Measurements from ENCODE around the gene PAPPA2.

PAPPA2 gene

DNA sequence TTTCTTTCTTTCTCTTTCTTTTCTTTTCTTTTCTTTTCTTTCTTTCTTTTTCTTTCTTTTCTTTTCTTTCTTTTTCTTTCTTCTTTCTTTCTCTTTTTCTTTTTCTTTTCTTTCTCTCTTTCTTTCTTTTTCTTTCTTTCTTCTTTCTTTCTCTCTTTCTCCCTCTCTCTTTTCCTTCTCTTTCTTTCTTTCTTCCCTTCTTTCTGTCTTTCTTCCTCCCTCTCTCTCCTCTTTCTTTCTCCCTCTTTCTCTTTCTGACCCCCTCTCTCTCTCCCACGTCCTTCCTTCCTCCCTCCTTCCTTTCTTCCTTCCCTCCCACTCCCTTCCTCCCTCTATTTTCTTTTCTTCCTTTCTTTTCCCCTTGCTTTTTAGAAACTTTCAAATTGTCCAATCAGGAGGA, 333.6 kb downstream of the PAPPA2 start:
- no peaks in the 10 kb centered on the region for H3K36me3 ChIP-seq (ENCODE audit: insufficient read depth, low read length)
- H3K27ac ChIP-seq (ENCODE audit: low read depth, low read length): no peak overlapping the region
- no peaks in the 10 kb centered on the region for H3K9me3 ChIP-seq (ENCODE audit: low read length)
- no peaks in the 10 kb centered on the region for H3K4me1 ChIP-seq (ENCODE audit: insufficient read depth, low read length)
- H3K9ac ChIP-seq (ENCODE audit: low read length): no peak overlapping the region
- no peak overlapping the region for H3K4me3 ChIP-seq (ENCODE audit: low read depth in 1 of 2, low read length in 2 of 2)
- no peaks in the 10 kb centered on the region for H3K27me3 ChIP-seq (ENCODE audit: control insufficient read depth in 1 of 2, insufficient read depth in 2 of 2, low read length in 2 of 2)

DNA sequence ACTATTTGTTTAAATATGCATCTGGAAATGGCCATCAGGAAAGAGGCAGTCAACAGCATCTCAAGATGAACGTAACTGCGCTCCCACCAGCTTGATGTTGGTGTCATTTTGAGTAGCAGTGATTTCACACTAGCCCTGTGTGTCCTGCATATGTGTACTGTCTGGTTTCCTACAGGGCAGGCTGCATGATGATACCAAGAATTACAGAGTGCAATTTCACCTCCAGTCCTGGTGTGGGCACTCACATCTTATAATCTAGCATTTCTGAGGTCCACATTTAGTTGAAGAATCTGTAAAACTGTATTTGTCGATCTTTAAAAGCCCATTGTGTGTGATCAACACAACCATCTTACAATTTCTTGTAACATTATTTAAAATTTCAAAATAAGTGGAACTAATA, 336.4 kb downstream of the PAPPA2 start:
- no peaks in the 10 kb centered on the region for H3K9me3 ChIP-seq (ENCODE audit: low read length)
- H3K27me3 ChIP-seq (ENCODE audit: control insufficient read depth in 1 of 2, insufficient read depth in 2 of 2, low read length in 2 of 2): no peaks in the 10 kb centered on the region
- no peak overlapping the region for H3K9ac ChIP-seq (ENCODE audit: low read length)
- no peaks in the 10 kb centered on the region for H3K36me3 ChIP-seq (ENCODE audit: insufficient read depth, low read length)
- H3K4me3 ChIP-seq (ENCODE audit: low read depth in 1 of 2, low read length in 2 of 2): no peak overlapping the region
- no peak overlapping the region for H3K27ac ChIP-seq (ENCODE audit: low read depth, low read length)
- H3K4me1 ChIP-seq (ENCODE audit: insufficient read depth, low read length): no peaks in the 10 kb centered on the region

DNA sequence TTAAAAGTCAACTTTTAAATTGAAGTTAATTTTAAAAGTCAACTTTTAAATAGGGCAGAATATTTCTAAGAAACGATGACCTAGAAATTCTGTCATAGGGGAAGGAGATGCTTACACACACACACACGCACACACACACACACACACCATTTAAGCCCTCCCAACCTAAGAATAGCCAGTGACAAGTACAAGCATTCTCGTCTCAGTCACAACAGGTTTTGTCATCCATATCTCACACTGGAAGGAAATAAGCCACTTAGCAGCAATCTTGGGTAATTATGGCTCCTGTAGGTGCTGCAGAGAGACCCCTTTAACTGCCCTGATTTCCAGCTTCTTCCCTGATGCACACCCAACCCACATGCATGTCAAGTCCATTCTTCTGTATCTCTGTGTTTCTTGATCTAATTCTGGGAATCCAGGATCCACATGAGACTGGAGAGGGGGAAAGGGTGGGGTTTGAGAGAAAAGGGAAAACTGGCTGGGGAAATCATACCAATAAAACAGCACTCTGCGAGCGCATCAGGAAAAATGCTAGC, 338.1 kb downstream of the PAPPA2 start:
- no peaks in the 10 kb centered on the region for H3K27me3 ChIP-seq (ENCODE audit: control insufficient read depth in 1 of 2, insufficient read depth in 2 of 2, low read length in 2 of 2)
- H3K9ac ChIP-seq (ENCODE audit: low read length): no peak overlapping the region
- H3K4me3 ChIP-seq (ENCODE audit: low read depth in 1 of 2, low read length in 2 of 2): no peak overlapping the region
- H3K9me3 ChIP-seq (ENCODE audit: low read length): no peaks in the 10 kb centered on the region
- no peak overlapping the region for H3K27ac ChIP-seq (ENCODE audit: low read depth, low read length)
- no peaks in the 10 kb centered on the region for H3K36me3 ChIP-seq (ENCODE audit: insufficient read depth, low read length)
- H3K4me1 ChIP-seq (ENCODE audit: insufficient read depth, low read length): no peaks in the 10 kb centered on the region

GRCh38 chr1:176801514-176802020, 338.6 kb downstream of the PAPPA2 start:
- H3K9ac ChIP-seq (ENCODE audit: low read length): no peak overlapping the region
- H3K27ac ChIP-seq (ENCODE audit: low read depth, low read length): no peak overlapping the region
- H3K4me1 ChIP-seq (ENCODE audit: insufficient read depth, low read length): no peaks in the 10 kb centered on the region
- no peaks in the 10 kb centered on the region for H3K27me3 ChIP-seq (ENCODE audit: control insufficient read depth in 1 of 2, insufficient read depth in 2 of 2, low read length in 2 of 2)
- no peak overlapping the region for H3K4me3 ChIP-seq (ENCODE audit: low read depth in 1 of 2, low read length in 2 of 2)
- H3K36me3 ChIP-seq (ENCODE audit: insufficient read depth, low read length): no peaks in the 10 kb centered on the region
- H3K9me3 ChIP-seq (ENCODE audit: low read length): no peaks in the 10 kb centered on the region

- H3K4me3 ChIP-seq (ENCODE audit: low read depth in 1 of 2, low read length in 2 of 2): no peak overlapping the region
- H3K27me3 ChIP-seq (ENCODE audit: control insufficient read depth in 1 of 2, insufficient read depth in 2 of 2, low read length in 2 of 2): no peaks in the 10 kb centered on the region
- H3K4me1 ChIP-seq (ENCODE audit: insufficient read depth, low read length): no peaks in the 10 kb centered on the region
- no peak overlapping the region for H3K9ac ChIP-seq (ENCODE audit: low read length)
- H3K27ac ChIP-seq (ENCODE audit: low read depth, low read length): no peak overlapping the region
- no peaks in the 10 kb centered on the region for H3K36me3 ChIP-seq (ENCODE audit: insufficient read depth, low read length)
- H3K9me3 ChIP-seq (ENCODE audit: low read length): no peaks in the 10 kb centered on the region
Observed at GRCh38 chr1:176802316-176802715, 339.3 kb downstream of the PAPPA2 start.

- no peaks in the 10 kb centered on the region for H3K27me3 ChIP-seq (ENCODE audit: control insufficient read depth in 1 of 2, insufficient read depth in 2 of 2, low read length in 2 of 2)
- H3K36me3 ChIP-seq (ENCODE audit: insufficient read depth, low read length): no peaks in the 10 kb centered on the region
- H3K4me3 ChIP-seq (ENCODE audit: low read depth in 1 of 2, low read length in 2 of 2): no peak overlapping the region
- H3K27ac ChIP-seq (ENCODE audit: low read depth, low read length): no peak overlapping the region
- no peaks in the 10 kb centered on the region for H3K9me3 ChIP-seq (ENCODE audit: low read length)
- H3K4me1 ChIP-seq (ENCODE audit: insufficient read depth, low read length): no peaks in the 10 kb centered on the region
- no peak overlapping the region for H3K9ac ChIP-seq (ENCODE audit: low read length)
Observed at GRCh38 chr1:176803042-176803441, 340.1 kb downstream of the PAPPA2 start.

GRCh38 chr1:176803596-176803995, 340.6 kb downstream of the PAPPA2 start:
- H3K27ac ChIP-seq (ENCODE audit: low read depth, low read length): no peak overlapping the region
- no peak overlapping the region for H3K9ac ChIP-seq (ENCODE audit: low read length)
- no peaks in the 10 kb centered on the region for H3K9me3 ChIP-seq (ENCODE audit: low read length)
- H3K27me3 ChIP-seq (ENCODE audit: control insufficient read depth in 1 of 2, insufficient read depth in 2 of 2, low read length in 2 of 2): no peaks in the 10 kb centered on the region
- no peak overlapping the region for H3K4me3 ChIP-seq (ENCODE audit: low read depth in 1 of 2, low read length in 2 of 2)
- no peaks in the 10 kb centered on the region for H3K4me1 ChIP-seq (ENCODE audit: insufficient read depth, low read length)
- H3K36me3 ChIP-seq (ENCODE audit: insufficient read depth, low read length): no peaks in the 10 kb centered on the region

DNA sequence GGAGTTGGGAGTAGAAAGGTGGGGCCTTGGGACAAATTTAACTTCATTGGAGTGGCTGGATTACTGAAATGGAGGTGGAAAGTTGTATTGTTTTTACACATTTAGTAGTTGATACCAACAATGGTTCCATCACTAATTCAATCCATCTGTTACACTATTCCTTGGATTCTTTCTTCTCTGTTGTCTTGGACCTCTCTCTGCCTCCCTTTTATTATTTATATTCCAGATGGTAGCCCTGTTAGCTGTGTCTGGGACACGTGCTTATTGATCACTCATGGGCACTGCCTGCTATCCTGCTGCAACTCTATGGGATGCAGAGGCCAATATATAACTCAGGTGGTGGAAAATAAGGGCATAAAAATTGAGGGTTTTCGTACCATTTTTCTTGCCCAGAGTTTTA, 346.3 kb downstream of the PAPPA2 start:
- no peaks in the 10 kb centered on the region for H3K36me3 ChIP-seq (ENCODE audit: insufficient read depth, low read length)
- no peaks in the 10 kb centered on the region for H3K27me3 ChIP-seq (ENCODE audit: control insufficient read depth in 1 of 2, insufficient read depth in 2 of 2, low read length in 2 of 2)
- no peak overlapping the region for H3K4me3 ChIP-seq (ENCODE audit: low read depth in 1 of 2, low read length in 2 of 2)
- no peaks in the 10 kb centered on the region for H3K4me1 ChIP-seq (ENCODE audit: insufficient read depth, low read length)
- no peak overlapping the region for H3K27ac ChIP-seq (ENCODE audit: low read depth, low read length)
- H3K9ac ChIP-seq (ENCODE audit: low read length): no peak overlapping the region
- no peaks in the 10 kb centered on the region for H3K9me3 ChIP-seq (ENCODE audit: low read length)

DNA sequence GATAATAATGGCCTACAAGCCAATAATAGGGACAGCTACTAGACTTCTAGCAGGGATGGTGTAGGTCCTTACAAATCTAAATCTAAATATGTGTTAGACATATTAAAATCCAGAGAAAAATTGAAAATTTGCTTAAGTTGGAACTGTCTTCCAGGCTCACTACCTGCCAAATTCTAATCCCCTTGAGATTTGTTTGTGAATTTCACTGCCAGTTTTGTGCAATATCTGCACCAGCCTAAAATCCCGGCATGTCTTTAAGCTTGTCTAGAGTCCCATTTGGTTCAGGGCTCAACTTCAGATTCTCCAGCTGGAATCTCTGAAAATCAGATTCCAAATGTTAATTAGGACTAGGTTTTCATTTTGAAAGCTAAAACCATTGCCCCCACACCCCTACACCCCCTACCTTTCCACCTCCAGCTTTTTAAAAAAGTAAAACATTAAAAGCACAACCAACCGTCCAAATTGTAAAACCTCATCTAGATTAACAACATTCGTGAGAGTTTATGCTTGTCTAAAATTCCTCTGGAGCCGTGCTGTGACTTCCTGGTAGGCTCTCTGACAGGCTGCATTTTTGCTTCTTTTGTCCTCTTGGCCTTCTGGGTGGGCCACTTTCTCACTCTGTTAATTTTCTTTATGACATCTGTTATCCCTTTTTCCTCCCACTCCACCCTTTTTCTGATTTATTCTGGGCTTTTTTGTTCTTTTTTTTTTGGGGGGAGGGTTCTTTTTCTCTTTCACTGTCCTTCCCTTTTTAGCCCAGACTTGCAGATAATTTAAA, 348.7 kb downstream of the PAPPA2 start:
- no peak overlapping the region for H3K9ac ChIP-seq (ENCODE audit: low read length)

GRCh38 chr1:176815621-176816020, 352.6 kb downstream of the PAPPA2 start:
- no peaks in the 10 kb centered on the region for H3K9me3 ChIP-seq (ENCODE audit: low read length)
- no peak overlapping the region for H3K4me3 ChIP-seq (ENCODE audit: low read depth in 1 of 2, low read length in 2 of 2)
- no peaks in the 10 kb centered on the region for H3K36me3 ChIP-seq (ENCODE audit: insufficient read depth, low read length)
- H3K4me1 ChIP-seq (ENCODE audit: insufficient read depth, low read length): no peaks in the 10 kb centered on the region
- H3K27me3 ChIP-seq (ENCODE audit: control insufficient read depth in 1 of 2, insufficient read depth in 2 of 2, low read length in 2 of 2): no peaks in the 10 kb centered on the region
- no peak overlapping the region for H3K27ac ChIP-seq (ENCODE audit: low read depth, low read length)
- no peak overlapping the region for H3K9ac ChIP-seq (ENCODE audit: low read length)

More for the DNA sequence above, 348.7 kb downstream of the PAPPA2 start:
- H3K4me3 ChIP-seq (ENCODE audit: low read depth in 1 of 2, low read length in 2 of 2): no peak overlapping the region
- H3K36me3 ChIP-seq (ENCODE audit: insufficient read depth, low read length): no peaks in the 10 kb centered on the region
- H3K27ac ChIP-seq (ENCODE audit: low read depth, low read length): no peak overlapping the region
- H3K27me3 ChIP-seq (ENCODE audit: control insufficient read depth in 1 of 2, insufficient read depth in 2 of 2, low read length in 2 of 2): no peaks in the 10 kb centered on the region
- no peaks in the 10 kb centered on the region for H3K9me3 ChIP-seq (ENCODE audit: low read length)
- no peaks in the 10 kb centered on the region for H3K4me1 ChIP-seq (ENCODE audit: insufficient read depth, low read length)

GRCh38 chr1:176816232-176816631, 353.3 kb downstream of the PAPPA2 start:
- Histone ChIP-seq H3K9me3 (ENCODE audit: low read length) (no peaks in the 10 kb centered on the region), H3K4me3 (ENCODE audit: low read depth in 1 of 2, low read length in 2 of 2) (no peak overlapping the region), H3K9ac (ENCODE audit: low read length) (no peak overlapping the region), H3K36me3 (ENCODE audit: insufficient read depth, low read length) (no peaks in the 10 kb centered on the region), H3K27me3 (ENCODE audit: control insufficient read depth in 1 of 2, insufficient read depth in 2 of 2, low read length in 2 of 2) (no peaks in the 10 kb centered on the region), H3K4me1 (ENCODE audit: insufficient read depth, low read length) (no peaks in the 10 kb centered on the region), H3K27ac (ENCODE audit: low read depth, low read length) (no peak overlapping the region)

Data from muscle layer of colon (tissue), 2 donors.